Renal pelvis (tissue), 4 donors: ENCODE measurements around the gene FARP1. TPM values are rescaled to one million over a fixed set of nuclear protein-coding genes. Genes with fewer than 3 reads are reported as not detected.

ENCODE experiments used
- DNase-seq: peaks from one replicate; pipeline ENCODE4 v3.0.0-alpha.2; 2013
- polyA plus RNA-seq, 3 donors: library from polyadenylated mRNA; unstranded; fragments of 120-200 nt; gene quantifications; one replicate each; pipeline ENCODE4 v1.2.1, GENCODE V29; 2013; ENCODE audit not compliant: insufficient read length in 3 of 3

The FARP1 gene
- polyA plus RNA-seq, 3 donors = 249 to 303 (median 268) TPM

GRCh38 chr13:98441056-98441676 is 298.3 kb downstream of the FARP1 start:
- DNase-seq = no peak

- no peak for DNase-seq
Observed at GRCh38 chr13:98442391-98443230, 299.7 kb downstream of the FARP1 start.

GRCh38 chr13:98443329-98443728 is 300.4 kb downstream of the FARP1 start:
- no peak for DNase-seq

- no peak for DNase-seq
Observed at GRCh38 chr13:98443800-98444325, 301.0 kb downstream of the FARP1 start.

GRCh38 chr13:98444381-98444780 is 301.5 kb downstream of the FARP1 start:
- no peak for DNase-seq

GRCh38 chr13:98445340-98446233 is 302.7 kb downstream of the FARP1 start:
- no peak for DNase-seq

GRCh38 chr13:98446234-98446621 is 303.3 kb downstream of the FARP1 start:
- DNase-seq = no peak

- DNase-seq = no peak
Observed at GRCh38 chr13:98447130-98447529, 304.2 kb downstream of the FARP1 start.

GRCh38 chr13:98447881-98448641 is 305.2 kb downstream of the FARP1 start:
- DNase-seq = no peak

- DNase-seq = no peak
Observed at GRCh38 chr13:98448642-98448928, 305.7 kb downstream of the FARP1 start.

- no peak for DNase-seq
Observed at GRCh38 chr13:98449273-98449672, 306.4 kb downstream of the FARP1 start.

- no peak for DNase-seq
Observed at GRCh38 chr13:98450026-98450425, 307.1 kb downstream of the FARP1 start.

- DNase-seq = no peak
Observed at GRCh38 chr13:98450539-98451111, 307.7 kb downstream of the FARP1 start.

GRCh38 chr13:98451676-98452470 is 309.0 kb downstream of the FARP1 start:
- DNase-seq = no peak

GRCh38 chr13:98452851-98453843 is 310.3 kb downstream of the FARP1 start:
- no peak for DNase-seq

GRCh38 chr13:98454389-98454881 is 311.5 kb downstream of the FARP1 start:
- DNase-seq = no peak

- no peak for DNase-seq
Observed at GRCh38 chr13:98456413-98456845, 313.5 kb downstream of the FARP1 start.

- no peak for DNase-seq
Observed at GRCh38 chr13:98457053-98457452, 314.2 kb downstream of the FARP1 start.

- DNase-seq = no peak
Observed at GRCh38 chr13:98458431-98458830, 315.5 kb downstream of the FARP1 start.
